Hepatocyte (in vitro differentiated cells): ENCODE data around the gene UQCRQ.

Experiments used
- EZH2 ChIP-seq: fragments of 200-600 bp; sonication (generic); IDR thresholded peaks from 2 replicates; pipeline ENCODE4 v1.6.1; 2016; ENCODE audit warnings: antibody characterized with exemption, mild to moderate bottlenecking, borderline replicate concordance
- TF ChIP-seq, protein P1 (sequence below): fragments of 200-600 bp; sonication (generic); IDR thresholded peaks from 2 replicates; pipeline ENCODE4 v1.5.1; 2016; ENCODE audit warnings: antibody characterized with exemption, mild to moderate bottlenecking; ENCODE audit not compliant: poor library complexity

DNA sequence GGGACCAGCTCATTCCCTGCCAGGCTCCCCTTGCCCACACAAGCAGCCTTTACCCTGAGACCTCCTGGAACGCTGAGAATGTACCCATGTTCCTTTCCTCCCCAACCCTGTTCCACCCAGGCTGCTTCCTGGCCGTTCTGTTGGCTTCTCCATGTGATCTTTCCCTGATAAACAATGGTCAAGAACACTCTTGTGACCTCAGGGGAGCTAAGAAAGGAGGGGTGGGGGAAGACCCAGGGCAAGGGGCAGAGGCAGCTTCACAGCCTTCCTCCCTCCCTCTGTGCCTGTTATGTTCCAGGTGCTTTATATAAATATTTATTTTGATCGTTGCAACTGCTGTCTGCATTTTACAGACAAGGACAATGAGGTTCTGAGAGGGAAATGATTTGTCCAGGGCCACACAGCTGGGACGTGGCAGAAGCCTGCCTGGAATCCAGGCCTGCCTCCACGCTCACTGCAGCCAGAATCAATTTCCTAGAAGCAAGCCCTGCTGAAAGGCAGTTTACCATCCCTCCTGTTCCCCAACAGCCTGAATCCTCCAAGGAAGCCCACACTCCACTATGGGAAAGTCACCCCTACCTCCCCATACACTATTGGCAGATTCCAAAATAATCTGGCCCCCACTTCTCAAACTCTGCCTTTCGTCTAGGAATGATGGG lies 39.9 kb upstream of the UQCRQ start:
- no peak for TF ChIP-seq EZH2
- TF ChIP-seq, protein P1, sequence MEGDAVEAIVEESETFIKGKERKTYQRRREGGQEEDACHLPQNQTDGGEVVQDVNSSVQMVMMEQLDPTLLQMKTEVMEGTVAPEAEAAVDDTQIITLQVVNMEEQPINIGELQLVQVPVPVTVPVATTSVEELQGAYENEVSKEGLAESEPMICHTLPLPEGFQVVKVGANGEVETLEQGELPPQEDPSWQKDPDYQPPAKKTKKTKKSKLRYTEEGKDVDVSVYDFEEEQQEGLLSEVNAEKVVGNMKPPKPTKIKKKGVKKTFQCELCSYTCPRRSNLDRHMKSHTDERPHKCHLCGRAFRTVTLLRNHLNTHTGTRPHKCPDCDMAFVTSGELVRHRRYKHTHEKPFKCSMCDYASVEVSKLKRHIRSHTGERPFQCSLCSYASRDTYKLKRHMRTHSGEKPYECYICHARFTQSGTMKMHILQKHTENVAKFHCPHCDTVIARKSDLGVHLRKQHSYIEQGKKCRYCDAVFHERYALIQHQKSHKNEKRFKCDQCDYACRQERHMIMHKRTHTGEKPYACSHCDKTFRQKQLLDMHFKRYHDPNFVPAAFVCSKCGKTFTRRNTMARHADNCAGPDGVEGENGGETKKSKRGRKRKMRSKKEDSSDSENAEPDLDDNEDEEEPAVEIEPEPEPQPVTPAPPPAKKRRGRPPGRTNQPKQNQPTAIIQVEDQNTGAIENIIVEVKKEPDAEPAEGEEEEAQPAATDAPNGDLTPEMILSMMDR: no peak
